A673 (cell line): ENCODE measurements around the gene NHEJ1. TPM values are rescaled to one million over a fixed set of nuclear protein-coding genes. Genes with fewer than 3 reads are reported as not detected.
A peak's percentile ranks its signal among the peaks of the same experiment; 100 is the strongest.

Source experiments
- BruUV-seq: library from RNA; stranded (reverse); fragments of 400-500 nt; replicated peaks from 2 replicates; lab custom pipeline; 2021; lab: Mats Ljungman, UMichigan
- CTCF ChIA-PET: fragments of 300-600 bp; sonication (Branson Sonifier 250); formaldehyde crosslinking; loops from one replicate; lab custom pipeline; 2022; ENCODE audit warnings: antibody characterized with exemption; lab: Charles Lee
- POLR2A ChIA-PET: fragments of 300-600 bp; sonication (Branson Sonifier 250); formaldehyde crosslinking; loops from one replicate; lab custom pipeline; 2022; ENCODE audit warnings: antibody characterized with exemption; ENCODE audit not compliant: low non-redundant PET; lab: Charles Lee
- DNase-seq: peaks from one replicate; pipeline ENCODE4 v3.0.0-alpha.2; 2015; ENCODE audit warnings: low spot score
- H3K27ac ChIP-seq: fragments of 200-600 bp; sonication (generic); 2 replicates; pipeline ENCODE4 v1.5.1; 2016; ENCODE audit warnings: mixed run types, low read depth, mild to moderate bottlenecking, mixed read lengths, antibody characterized with exemption, low read length; ENCODE audit not compliant: poor library complexity, severe bottlenecking
- H3K27me3 ChIP-seq: fragments of 200-600 bp; sonication (generic); replicated peaks from 2 replicates; pipeline ENCODE4 v1.6.1; 2017; ENCODE audit warnings: mixed run types, low read depth, mild to moderate bottlenecking, mixed read lengths, antibody characterized with exemption, low read length; ENCODE audit not compliant: insufficient read depth, poor library complexity
- H3K36me3 ChIP-seq: fragments of 200-600 bp; sonication (generic); 2 replicates; pipeline ENCODE4 v1.6.1; 2016; ENCODE audit warnings: mixed run types, mild to moderate bottlenecking, mixed read lengths, antibody characterized with exemption, low read length; ENCODE audit not compliant: insufficient read depth, poor library complexity, severe bottlenecking
- H3K4me1 ChIP-seq: fragments of 200-600 bp; sonication (generic); 2 replicates; pipeline ENCODE4 v1.6.1; 2017; ENCODE audit warnings: mixed run types, mild to moderate bottlenecking, mixed read lengths, antibody characterized with exemption, low read length; ENCODE audit not compliant: insufficient read depth, poor library complexity, severe bottlenecking
- H3K4me3 ChIP-seq: fragments of 200-600 bp; sonication (generic); 2 replicates; pipeline ENCODE4 v1.5.1; 2016; ENCODE audit warnings: low read depth, mixed run types, mild to moderate bottlenecking, mixed read lengths, low read length; ENCODE audit not compliant: poor library complexity, severe bottlenecking
- H3K9me3 ChIP-seq: fragments of 200-600 bp; sonication (generic); 2 replicates; pipeline ENCODE4 v1.6.1; 2016; ENCODE audit warnings: mixed run types, low read depth, mild to moderate bottlenecking, mixed read lengths, antibody characterized with exemption, low read length; ENCODE audit not compliant: poor library complexity, severe bottlenecking
- CTCF ChIP-seq: fragments of 300-800, 200-600 bp; sonication (generic); conservative IDR thresholded peaks from 2 replicates; pipeline ENCODE4 v1.5.1; 2017; ENCODE audit warnings: low read depth, mild to moderate bottlenecking, antibody characterized with exemption, low read length, moderate library complexity, mixed read lengths
- EZH2 ChIP-seq: fragments of 200-600 bp; sonication (generic); IDR thresholded peaks from 2 replicates; pipeline ENCODE4 v1.6.1; 2017; ENCODE audit warnings: borderline replicate concordance, low read depth, mild to moderate bottlenecking, mixed read lengths, antibody characterized with exemption, low read length; ENCODE audit not compliant: poor library complexity, severe bottlenecking
- intact Hi-C: fragments of 100-400 bp; cut with micrococcal nuclease; formaldehyde crosslinking; loops from one replicate; pipeline ENCODE4 v1.10.0; 2022; ENCODE audit not compliant: unreplicated experiment
- total RNA-seq: library from RNA; stranded (reverse); gene quantifications from 2 replicates; pipeline ENCODE4 v1.2.3, GENCODE V29; 2021

NHEJ1 gene
- total RNA-seq, 1 experiment from 2014 or later, result 18.0 TPM

- no peak for DNase-seq
- TF ChIP-seq CTCF, result no peak
- TF ChIP-seq EZH2, result no peak
- ChIA-PET POLR2A (no interaction called here), CTCF (interaction anchor here (1.6 to 2.2 kb wide), 2 partner anchors 35 to 123 kb away, joined by 6 to 58 read pairs; no protein-coding TSS in a partner anchor)
- Histone ChIP-seq H3K4me1 (no peaks in the 10 kb centered on the region), H3K27ac (no peak overlapping the region), H3K9me3 (no peaks in the 10 kb centered on the region), H3K36me3 (no peaks in the 10 kb centered on the region), H3K27me3 (peaks cover 22% of the 10 kb centered on the region), H3K4me3 (no peak overlapping the region)
- no TSS peak for BruUV-seq
- intact Hi-C loops, result no loop called here
Measured at GRCh38 chr2:219031005-219031738, 129.4 kb downstream of the NHEJ1 start.

- intact Hi-C loops, result no loop called here
- H3K4me3 ChIP-seq, result no peak overlapping the region
- no peak overlapping the region for H3K27ac ChIP-seq
- POLR2A ChIA-PET, result no interaction called here
- H3K4me1 ChIP-seq, result no peaks in the 10 kb centered on the region
- H3K9me3 ChIP-seq, result no peaks in the 10 kb centered on the region
- no peaks in the 10 kb centered on the region for H3K36me3 ChIP-seq
- no TSS peak for BruUV-seq
- CTCF ChIA-PET, result interaction anchor here (0.5 to 2.2 kb wide), 17 partner anchors 10 to 183 kb away, joined by 3 to 58 read pairs (median 5); no protein-coding TSS in a partner anchor
- TF ChIP-seq CTCF (no peak), EZH2 (no peak)
- DNase-seq, result no peak
- peaks cover 22% of the 10 kb centered on the region for H3K27me3 ChIP-seq
Measured at GRCh38 chr2:219030177-219030940, 130.3 kb downstream of the NHEJ1 start.

- Histone ChIP-seq H3K27ac (no peak overlapping the region), H3K4me1 (no peaks in the 10 kb centered on the region), H3K27me3 (peaks cover 22% of the 10 kb centered on the region), H3K36me3 (no peaks in the 10 kb centered on the region), H3K9me3 (no peaks in the 10 kb centered on the region), H3K4me3 (no peak overlapping the region)
- peak; percentile 86 for DNase-seq
- intact Hi-C loops, result loop anchor here (1.0 kb wide), 1 partner anchor 126 kb away; no protein-coding TSS in a partner anchor
- ChIA-PET POLR2A (no interaction called here), CTCF (interaction anchor here (0.5 to 2.2 kb wide), 17 partner anchors 10 to 182 kb away, joined by 3 to 58 read pairs (median 5); no protein-coding TSS in a partner anchor)
- no peak for TF ChIP-seq EZH2
- peak; percentile 92 for TF ChIP-seq CTCF
- BruUV-seq, result no TSS peak
Measured at GRCh38 chr2:219029829-219030165, 130.8 kb downstream of the NHEJ1 start.
